GM23338 (cell line): ENCODE measurements around the gene DSCAML1. TPM values are rescaled to one million over a fixed set of nuclear protein-coding genes. Genes with fewer than 3 reads are reported as not detected.

ENCODE experiments used
- ATAC-seq: fragments of 200-7000 bp; cut with Tn5 transposase; 3 replicates; pipeline ENCODE4 v1.9.1; 2020
- DNase-seq: peaks from one replicate; pipeline ENCODE4 v3.0.0-alpha.2; 2015; ENCODE audit warnings: low spot score
- H2AFZ ChIP-seq: fragments of 200-600 bp; sonication (generic); 2 replicates; pipeline ENCODE4 v1.8.0; 2016; ENCODE audit warnings: antibody characterized with exemption, mild to moderate bottlenecking, moderate library complexity
- H3F3A ChIP-seq: fragments of 200-600 bp; sonication (generic); replicated peaks from 2 replicates; pipeline ENCODE4 v1.8.0; 2017; ENCODE audit warnings: antibody characterized with exemption, mixed run types, low read depth
- H3K27ac ChIP-seq: fragments of 200-600 bp; sonication (generic); 2 replicates; pipeline ENCODE4 v1.6.1; 2016; ENCODE audit warnings: low read depth
- H3K27me3 ChIP-seq: fragments of 200-600 bp; sonication (generic); 2 replicates; pipeline ENCODE4 v1.8.0; 2016; ENCODE audit warnings: mild to moderate bottlenecking, mixed run types, moderate library complexity; ENCODE audit not compliant: insufficient read depth
- H3K36me3 ChIP-seq: fragments of 200-600 bp; sonication (generic); 2 replicates; pipeline ENCODE4 v1.8.0; 2016; ENCODE audit warnings: mild to moderate bottlenecking; ENCODE audit not compliant: insufficient read depth
- H3K4me1 ChIP-seq: fragments of 200-600 bp; sonication (generic); 2 replicates; pipeline ENCODE4 v1.8.0; 2016; ENCODE audit warnings: mild to moderate bottlenecking, moderate library complexity; ENCODE audit not compliant: insufficient read depth
- H3K4me2 ChIP-seq: fragments of 200-600 bp; sonication (generic); 2 replicates; pipeline ENCODE4 v1.7.1; 2017; ENCODE audit warnings: mixed run types
- H3K4me3 ChIP-seq: fragments of 200-600 bp; sonication (generic); 2 replicates; pipeline ENCODE4 v1.6.1; 2016; ENCODE audit warnings: mixed run types
- H3K79me2 ChIP-seq: fragments of 200-600 bp; sonication (generic); replicated peaks from 2 replicates; pipeline ENCODE4 v1.8.0; 2017; ENCODE audit warnings: mild to moderate bottlenecking; ENCODE audit not compliant: insufficient read depth
- H3K9me2 ChIP-seq: fragments of 200-600 bp; sonication (generic); 2 replicates; pipeline ENCODE4 v1.8.0; 2017; ENCODE audit not compliant: insufficient read depth
- H4K20me1 ChIP-seq: fragments of 200-600 bp; sonication (generic); replicated peaks from 2 replicates; pipeline ENCODE4 v1.8.0; 2017; ENCODE audit warnings: mild to moderate bottlenecking; ENCODE audit not compliant: insufficient read depth
- H3K27ac Mint-ChIP-seq: 2 replicates; pipeline ENCODE4 v1.8.0; 2020; ENCODE audit warnings: inconsistent platforms, mild to moderate bottlenecking, moderate library complexity, mixed read lengths
- H3K27me3 Mint-ChIP-seq: 3 replicates; pipeline ENCODE4 v1.8.0; 2022; ENCODE audit warnings: low read depth, mild to moderate bottlenecking, moderate library complexity, mixed read lengths, inconsistent platforms; ENCODE audit not compliant: insufficient read depth, poor library complexity
- H3K36me3 Mint-ChIP-seq: 3 replicates; pipeline ENCODE4 v1.8.0; 2021; ENCODE audit warnings: low read depth, mild to moderate bottlenecking, inconsistent platforms, moderate library complexity, mixed read lengths
- H3K4me1 Mint-ChIP-seq: 3 replicates; pipeline ENCODE4 v1.8.0; 2020; ENCODE audit warnings: mild to moderate bottlenecking, inconsistent platforms, mixed read lengths
- H3K4me3 Mint-ChIP-seq: 3 replicates; pipeline ENCODE4 v1.8.0; 2021; ENCODE audit warnings: moderate library complexity, mild to moderate bottlenecking, inconsistent platforms, mixed read lengths
- H3K9me3 Mint-ChIP-seq: 3 replicates; pipeline ENCODE4 v1.8.0; 2020; ENCODE audit warnings: moderate library complexity, mild to moderate bottlenecking, inconsistent platforms, mixed read lengths
- CREB1 ChIP-seq: fragments of 250-450 bp; sonication (Bioruptor Pico); IDR thresholded peaks from 2 replicates; pipeline ENCODE4 v1.5.0; 2020; ENCODE audit warnings: low read depth, mild to moderate bottlenecking, moderate library complexity
- CTCF ChIP-seq, 2 experiments: fragments of 200-600 bp in 1 of 2; sonication (generic) in 1 of 2; conservative IDR thresholded peaks; 2 replicates each; pipeline versions ENCODE4 v1.5.1 to v1.6.1; 2016 to 2017; ENCODE audit warnings: antibody characterized with exemption in 2 of 2, low read depth in 2 of 2, mild to moderate bottlenecking in 2 of 2, moderate library complexity in 1 of 2
- ETS1 ChIP-seq: IDR thresholded peaks from 2 replicates; pipeline ENCODE4 v1.6.1; 2016; ENCODE audit warnings: antibody characterized with exemption
- EZH2 ChIP-seq: fragments of 200-600 bp; sonication (generic); IDR thresholded peaks from one replicate; pipeline ENCODE4 v1.8.0; 2017; ENCODE audit warnings: antibody characterized with exemption, mild to moderate bottlenecking, low read depth; ENCODE audit not compliant: unreplicated experiment
- EZH2phosphoT487 ChIP-seq: fragments of 200-600 bp; sonication (generic); IDR thresholded peaks from one replicate; pipeline ENCODE4 v1.8.1; 2018; ENCODE audit warnings: antibody characterized with exemption; ENCODE audit not compliant: unreplicated experiment
- JUNB ChIP-seq: IDR thresholded peaks from one replicate; pipeline ENCODE4 v1.6.1; 2016; ENCODE audit warnings: antibody characterized with exemption; ENCODE audit not compliant: unreplicated experiment
- NANOG ChIP-seq: IDR thresholded peaks from 2 replicates; pipeline ENCODE4 v1.6.1; 2016; ENCODE audit warnings: antibody characterized with exemption, borderline replicate concordance
- POLR2AphosphoS5 ChIP-seq: IDR thresholded peaks from 2 replicates; pipeline ENCODE4 v1.6.1; 2016; ENCODE audit warnings: antibody characterized with exemption, low read depth
- STAT1 ChIP-seq: IDR thresholded peaks from one replicate; pipeline ENCODE4 v1.6.1; 2016; ENCODE audit warnings: antibody characterized with exemption; ENCODE audit not compliant: unreplicated experiment
- ZNF331 ChIP-seq: fragments of 250-450 bp; sonication (Bioruptor Pico); IDR thresholded peaks from 2 replicates; pipeline ENCODE4 v1.5.0; 2020; ENCODE audit warnings: low read depth, mild to moderate bottlenecking, moderate library complexity
- polyA plus RNA-seq: library from polyadenylated mRNA; unstranded; fragments of >200 nt; fragmentation: Nextera tagmentation; extraction: Ambion mirVana; gene quantifications from 2 replicates; pipeline ENCODE4 v1.2.1, GENCODE V29; 2016
- total RNA-seq: library from RNA; depleted of rRNA; stranded (reverse); fragments of >200 nt; shearing (Covaris generic); gene quantifications from 2 replicates; pipeline ENCODE4 v1.2.3, GENCODE V29; 2014
- TF ChIP-seq, protein P1 (sequence below): IDR thresholded peaks from one replicate; pipeline ENCODE4 v1.6.1; 2018; ENCODE audit warnings: antibody characterized with exemption; ENCODE audit not compliant: unreplicated experiment

Gene DSCAML1
- total and polyA plus RNA-seq, 2 experiments from 2014 or later: 0.17 TPM; not detected in 1

- no peaks in the 10 kb centered on the region for H3K79me2 ChIP-seq
- H3K9me3 Mint-ChIP-seq: peaks cover 6% of the 10 kb centered on the region
- no peaks in the 10 kb centered on the region for H3K36me3 ChIP-seq
- no peak overlapping the region for H3K4me3 Mint-ChIP-seq
- H3K4me1 Mint-ChIP-seq: no peaks in the 10 kb centered on the region; the same call in 2 of the 3 replicates
- H3K27ac ChIP-seq: no peak overlapping the region
- ATAC-seq (no peak), DNase-seq (no peak)
- H3F3A ChIP-seq: no peaks in the 10 kb centered on the region
- H3K4me1 ChIP-seq: no peaks in the 10 kb centered on the region
- no peak overlapping the region for H3K4me2 ChIP-seq
- no peak overlapping the region for H3K4me3 ChIP-seq
- TF ChIP-seq POLR2AphosphoS5 (no peak), CTCF (conservative IDR thresholded peaks at IDR 0.05; ENCODE audit: low read depth in 2 of 2) (no peak), EZH2phosphoT487 (no peak), ETS1 (no peak)
- H3K36me3 Mint-ChIP-seq: no peaks in the 10 kb centered on the region
- no peaks in the 10 kb centered on the region for H4K20me1 ChIP-seq
- no peaks in the 10 kb centered on the region for H3K27me3 ChIP-seq
- peaks cover 10% of the 10 kb centered on the region for H3K27me3 Mint-ChIP-seq
- no peak overlapping the region for H2AFZ ChIP-seq
- H3K27ac Mint-ChIP-seq: no peak overlapping the region
- H3K9me2 ChIP-seq: no peaks in the 10 kb centered on the region
Measured at GRCh38 chr11:117456027-117456720, 340.8 kb downstream of the DSCAML1 start.

GRCh38 chr11:117454564-117454917, 342.5 kb downstream of the DSCAML1 start:
- no peaks in the 10 kb centered on the region for H4K20me1 ChIP-seq
- no peaks in the 10 kb centered on the region for H3K9me2 ChIP-seq
- no peaks in the 10 kb centered on the region; the same call in 2 of the 3 replicates for H3K4me1 Mint-ChIP-seq
- H3K36me3 ChIP-seq: no peaks in the 10 kb centered on the region
- no peaks in the 10 kb centered on the region for H3K27me3 ChIP-seq
- DNase-seq (no peak), ATAC-seq (no peak)
- no peak overlapping the region for H3K4me2 ChIP-seq
- no peak overlapping the region for H2AFZ ChIP-seq
- no peaks in the 10 kb centered on the region for H3K79me2 ChIP-seq
- H3K9me3 Mint-ChIP-seq: peaks cover 6% of the 10 kb centered on the region
- H3K36me3 Mint-ChIP-seq: no peaks in the 10 kb centered on the region
- no peak overlapping the region for H3K27ac ChIP-seq
- no peaks in the 10 kb centered on the region for H3K4me1 ChIP-seq
- no peak overlapping the region for H3K27ac Mint-ChIP-seq
- H3K27me3 Mint-ChIP-seq: peaks cover 5% of the 10 kb centered on the region
- no peak overlapping the region for H3K4me3 ChIP-seq
- H3F3A ChIP-seq: no peaks in the 10 kb centered on the region
- no peak overlapping the region for H3K4me3 Mint-ChIP-seq
- TF ChIP-seq STAT1: no peak
- TF ChIP-seq, protein P1, sequence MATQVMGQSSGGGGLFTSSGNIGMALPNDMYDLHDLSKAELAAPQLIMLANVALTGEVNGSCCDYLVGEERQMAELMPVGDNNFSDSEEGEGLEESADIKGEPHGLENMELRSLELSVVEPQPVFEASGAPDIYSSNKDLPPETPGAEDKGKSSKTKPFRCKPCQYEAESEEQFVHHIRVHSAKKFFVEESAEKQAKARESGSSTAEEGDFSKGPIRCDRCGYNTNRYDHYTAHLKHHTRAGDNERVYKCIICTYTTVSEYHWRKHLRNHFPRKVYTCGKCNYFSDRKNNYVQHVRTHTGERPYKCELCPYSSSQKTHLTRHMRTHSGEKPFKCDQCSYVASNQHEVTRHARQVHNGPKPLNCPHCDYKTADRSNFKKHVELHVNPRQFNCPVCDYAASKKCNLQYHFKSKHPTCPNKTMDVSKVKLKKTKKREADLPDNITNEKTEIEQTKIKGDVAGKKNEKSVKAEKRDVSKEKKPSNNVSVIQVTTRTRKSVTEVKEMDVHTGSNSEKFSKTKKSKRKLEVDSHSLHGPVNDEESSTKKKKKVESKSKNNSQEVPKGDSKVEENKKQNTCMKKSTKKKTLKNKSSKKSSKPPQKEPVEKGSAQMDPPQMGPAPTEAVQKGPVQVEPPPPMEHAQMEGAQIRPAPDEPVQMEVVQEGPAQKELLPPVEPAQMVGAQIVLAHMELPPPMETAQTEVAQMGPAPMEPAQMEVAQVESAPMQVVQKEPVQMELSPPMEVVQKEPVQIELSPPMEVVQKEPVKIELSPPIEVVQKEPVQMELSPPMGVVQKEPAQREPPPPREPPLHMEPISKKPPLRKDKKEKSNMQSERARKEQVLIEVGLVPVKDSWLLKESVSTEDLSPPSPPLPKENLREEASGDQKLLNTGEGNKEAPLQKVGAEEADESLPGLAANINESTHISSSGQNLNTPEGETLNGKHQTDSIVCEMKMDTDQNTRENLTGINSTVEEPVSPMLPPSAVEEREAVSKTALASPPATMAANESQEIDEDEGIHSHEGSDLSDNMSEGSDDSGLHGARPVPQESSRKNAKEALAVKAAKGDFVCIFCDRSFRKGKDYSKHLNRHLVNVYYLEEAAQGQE: no peak
- no peak for TF ChIP-seq ZNF331
- no peak for TF ChIP-seq CTCF (conservative IDR thresholded peaks at IDR 0.05; ENCODE audit: low read depth in 2 of 2)
- TF ChIP-seq CREB1 (CRISPR knock-in tag): no peak
- no peak for TF ChIP-seq NANOG
- TF ChIP-seq JUNB: no peak
- no peak for TF ChIP-seq EZH2
- TF ChIP-seq EZH2phosphoT487: no peak
